Astrocyte of the hippocampus (primary cell): ENCODE measurements around the gene WDR5.

Source experiments
- DNase-seq: peaks from one replicate; pipeline ENCODE4 v3.0.0; 2011; ENCODE audit warnings: low read depth, low spot score

Gene WDR5

DNA sequence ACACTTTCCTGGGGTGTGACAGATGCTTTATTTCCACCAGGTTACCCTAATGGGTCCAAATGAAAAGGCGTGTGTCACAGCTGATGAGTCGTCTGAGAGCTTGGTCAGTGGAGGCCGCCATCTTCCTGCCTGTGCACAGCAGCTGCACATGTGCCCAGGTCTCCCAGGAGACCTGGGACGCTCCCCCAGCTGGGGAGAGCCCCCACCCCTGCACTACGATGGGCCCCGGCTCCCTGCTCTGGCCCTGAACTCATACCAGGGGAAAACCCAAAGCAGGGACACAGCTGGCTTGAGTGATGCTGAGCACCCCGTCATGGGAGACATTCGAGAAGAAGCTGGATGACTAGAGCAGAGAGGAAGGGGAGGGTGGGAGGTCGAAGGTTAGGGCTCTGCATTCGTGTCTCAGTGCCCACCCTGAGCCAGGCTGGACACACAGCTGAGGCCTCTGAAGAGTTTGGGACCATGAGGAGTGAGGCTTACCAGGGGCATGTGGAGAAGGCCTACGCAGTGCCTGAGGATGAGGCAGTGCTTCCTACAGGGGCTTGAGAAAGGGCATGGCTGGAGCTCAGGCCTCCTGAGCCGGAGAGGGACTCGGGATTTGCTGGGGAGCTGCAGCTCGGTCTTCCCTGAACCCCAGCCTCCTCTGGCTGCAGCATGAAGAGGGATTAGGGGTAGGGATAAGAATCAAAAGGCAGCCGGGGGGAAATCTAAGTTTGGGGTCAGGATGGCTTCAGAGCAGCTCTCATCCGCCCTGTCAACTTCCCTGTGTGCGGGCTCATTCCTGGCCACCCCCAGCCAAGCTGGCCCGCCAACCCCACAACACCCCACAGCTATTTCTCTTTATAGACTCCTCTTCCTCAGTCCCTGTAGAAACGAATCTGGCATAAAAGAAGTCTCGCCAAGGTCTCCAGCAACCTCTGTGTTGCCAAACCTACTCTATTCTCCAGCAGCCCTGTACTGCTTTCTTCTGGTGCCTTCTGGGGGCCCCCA lies 70.7 kb downstream of the WDR5 start:
- DNase-seq: no peak

DNA sequence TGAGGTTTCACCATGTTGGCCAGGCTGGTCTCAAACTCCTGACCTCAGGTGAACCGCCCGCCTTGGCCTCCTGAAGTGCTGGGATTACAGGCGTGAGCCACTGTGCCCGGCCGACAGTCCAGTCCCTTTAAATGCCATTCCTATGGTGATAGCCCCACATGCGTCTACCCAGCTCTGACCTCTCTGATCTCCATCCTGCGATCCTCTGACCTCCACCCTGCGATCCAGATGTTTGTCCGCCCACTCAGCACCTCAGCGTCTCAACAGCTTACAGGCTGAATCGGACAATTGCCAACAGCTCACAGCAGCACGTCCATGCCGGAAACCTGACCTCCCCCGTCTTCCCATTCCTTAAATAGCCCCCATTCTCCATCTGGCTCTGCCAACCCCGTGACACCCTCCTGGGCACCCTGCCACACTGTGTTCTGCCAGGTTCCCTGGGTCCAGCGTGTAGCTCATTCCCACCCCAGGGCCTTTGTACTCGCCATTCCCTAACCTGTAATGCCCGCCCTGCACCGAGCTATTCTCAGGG lies 72.5 kb downstream of the WDR5 start:
- DNase-seq: no peak

DNA sequence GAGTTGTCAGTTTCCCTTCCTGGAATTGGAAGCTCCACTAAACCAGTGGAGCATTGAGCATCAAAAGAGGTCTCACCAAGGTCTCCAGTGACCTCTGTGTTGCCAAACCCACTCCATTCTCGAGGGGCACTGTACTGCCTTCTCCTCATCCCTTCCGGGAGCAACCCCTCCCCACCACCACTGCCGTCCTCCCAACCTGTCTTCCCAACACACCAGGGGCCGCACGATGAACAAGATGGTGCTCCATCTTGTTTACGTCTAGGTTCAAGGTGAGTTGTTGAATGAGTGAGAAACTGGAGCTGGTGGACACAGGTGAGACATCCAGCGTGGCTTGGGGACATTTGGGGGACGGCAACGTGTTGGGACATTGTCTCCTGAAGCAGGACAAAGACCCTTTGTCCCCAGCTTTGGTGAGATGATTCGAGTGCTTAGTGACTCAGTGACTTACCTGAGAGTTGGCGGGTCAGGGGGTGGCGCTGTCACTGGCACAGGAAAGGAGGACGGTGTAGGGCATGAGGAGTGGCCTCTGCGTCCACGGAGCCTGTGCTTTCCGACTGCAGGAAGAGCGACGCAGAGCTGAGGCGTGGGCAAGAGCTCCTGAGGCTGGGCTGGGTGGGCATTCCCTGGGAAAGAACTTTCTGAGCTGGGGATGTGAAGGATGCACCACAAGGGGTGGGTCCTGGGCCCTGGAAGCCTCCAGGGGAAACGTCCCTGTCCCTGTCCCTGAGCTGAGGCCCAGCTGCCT lies 73.3 kb downstream of the WDR5 start:
- DNase-seq: no peak
